GM10248 (cell line): Measurements from ENCODE around the gene FGD2.
"Not testable (repeated sequence)": the region's sequence is repeated elsewhere in the genome, so short reads cannot be mapped to it uniquely, and the experiment has no call there.

Experiments
- CTCF ChIA-PET: fragments of 300-600 bp; sonication (Branson Sonifier 250); formaldehyde crosslinking; extraction: SDS; loops from one replicate; lab custom pipeline; 2021; ENCODE audit warnings: antibody characterized with exemption; lab: Yijun Ruan, JAX
- POLR2A ChIA-PET: fragments of 350-650 bp; sonication (Branson Sonifier 250); formaldehyde crosslinking; extraction: SDS; loops from one replicate; lab custom pipeline; 2020; ENCODE audit warnings: antibody characterized with exemption; lab: Yijun Ruan, JAX
- DNase-seq: peaks from one replicate; pipeline ENCODE4 v3.0.0; 2012; ENCODE audit errors: extremely low spot score
- CTCF ChIP-seq: IDR thresholded peaks from 2 replicates; pipeline ENCODE4 v1.5.1; 2012; ENCODE audit warnings: mild to moderate bottlenecking, low read depth; ENCODE audit errors: extremely low read depth, missing control alignments, control extremely low read depth

FGD2 gene

GRCh38 chr6:37042150-37042549, 36.7 kb downstream of the FGD2 start:
- CTCF ChIA-PET = interaction anchor here (0.9 to 1.6 kb wide), 2 partner anchors 12 to 168 kb away, joined by 3 to 7 read pairs; no protein-coding TSS in a partner anchor
- POLR2A ChIA-PET = no interaction called here

GRCh38 chr6:37043091-37043490, 37.6 kb downstream of the FGD2 start:
- DNase-seq, POLR2A ChIA-PET: not testable (repeated sequence)
- CTCF ChIA-PET = interaction anchor here (1.6 kb wide), 2 partner anchors 13 to 25 kb away, joined by 4 to 7 read pairs; no protein-coding TSS in a partner anchor

More at GRCh38 chr6:37042150-37042549, 36.7 kb downstream of the FGD2 start:
- no peak for DNase-seq
- TF ChIP-seq CTCF = no peak

- ChIA-PET POLR2A (no interaction called here), CTCF (interaction anchor here (1.3 to 8.3 kb wide), 8 partner anchors 9 to 163 kb away, joined by 3 to 101 read pairs (median 20); partner anchors contain the start of gene PIM1)
- no peak for TF ChIP-seq CTCF
- DNase-seq = no peak
Observed at GRCh38 chr6:37047346-37047688, 41.9 kb downstream of the FGD2 start.

GRCh38 chr6:37047689-37048402, 42.4 kb downstream of the FGD2 start:
- TF ChIP-seq CTCF = no peak
- CTCF ChIA-PET = interaction anchor here (1.3 to 8.3 kb wide), 8 partner anchors 9 to 162 kb away, joined by 3 to 101 read pairs (median 20); partner anchors contain the start of gene PIM1
- POLR2A ChIA-PET = no interaction called here
- no peak for DNase-seq

- POLR2A ChIA-PET = no interaction called here
- DNase-seq = no peak
- CTCF ChIA-PET = interaction anchor here (1.6 to 8.3 kb wide), 7 partner anchors 10 to 162 kb away, joined by 3 to 101 read pairs (median 32); partner anchors contain the start of gene PIM1
- no peak for TF ChIP-seq CTCF
Observed at GRCh38 chr6:37048403-37048850, 43.0 kb downstream of the FGD2 start.

- ChIA-PET POLR2A (no interaction called here), CTCF (interaction anchor here (0.8 to 8.3 kb wide), 8 partner anchors 16 to 164 kb away, joined by 3 to 101 read pairs (median 20); partner anchors contain the start of gene PIM1)
- peak; percentile 79 for DNase-seq
- no peak for TF ChIP-seq CTCF
Observed at GRCh38 chr6:37048851-37049757, 43.6 kb downstream of the FGD2 start.
